HEK293T (cell line): ENCODE results near the gene CNP.
"Not testable (repeated sequence)": the region's sequence is repeated elsewhere in the genome, so short reads cannot be mapped to it uniquely, and the experiment has no call there.

ENCODE experiments used
- CTCF ChIA-PET: fragments of 350-600 bp; formaldehyde crosslinking; extraction: SDS; loops from one replicate; lab custom pipeline; 2021; ENCODE audit warnings: antibody characterized with exemption, inconsistent platforms; lab: Yijun Ruan, JAX
- POLR2A ChIA-PET: fragments of 350-600 bp; formaldehyde crosslinking; extraction: SDS; loops from one replicate; lab custom pipeline; 2020; ENCODE audit warnings: antibody characterized with exemption, inconsistent platforms; lab: Yijun Ruan, JAX
- DNase-seq: peaks from one replicate; pipeline ENCODE4 v3.0.0; 2012; ENCODE audit warnings: mixed read lengths; ENCODE audit errors: extremely low spot score
- ARNT ChIP-seq: fragments of 450-650 bp; IDR thresholded peaks from 2 replicates; pipeline ENCODE4 v1.6.1; 2017; ENCODE audit warnings: mild to moderate bottlenecking
- BHLHE40 ChIP-seq: fragments of 450-650 bp; IDR thresholded peaks from 2 replicates; pipeline ENCODE4 v1.6.1; 2016; ENCODE audit warnings: mild to moderate bottlenecking, moderate library complexity, borderline replicate concordance
- CTBP1 ChIP-seq: fragments of 450-650 bp; IDR thresholded peaks from 2 replicates; pipeline ENCODE4 v1.6.1; 2016; ENCODE audit warnings: borderline replicate concordance
- ELF4 ChIP-seq: fragments of 450-650 bp; IDR thresholded peaks from 2 replicates; pipeline ENCODE4 v1.6.1; 2017; ENCODE audit warnings: antibody characterized with exemption
- FOXA1 ChIP-seq: fragments of 450-650 bp; IDR thresholded peaks from 2 replicates; pipeline ENCODE4 v1.6.1; 2016; ENCODE audit warnings: mild to moderate bottlenecking
- FOXK2 ChIP-seq: fragments of 450-650 bp; IDR thresholded peaks from 2 replicates; pipeline ENCODE4 v1.6.1; 2016; ENCODE audit warnings: mild to moderate bottlenecking
- FOXM1 ChIP-seq: fragments of 450-650 bp; IDR thresholded peaks from 2 replicates; pipeline ENCODE4 v1.6.1; 2017; ENCODE audit warnings: mild to moderate bottlenecking, borderline replicate concordance
- HDGF ChIP-seq: fragments of 450-650 bp; IDR thresholded peaks from 2 replicates; pipeline ENCODE4 v1.6.1; 2017; ENCODE audit warnings: antibody characterized with exemption, borderline replicate concordance
- L3MBTL2 ChIP-seq: fragments of 450-650 bp; conservative IDR thresholded peaks from 2 replicates; pipeline ENCODE4 v1.6.1; 2016; ENCODE audit warnings: mild to moderate bottlenecking
- LEF1 ChIP-seq: fragments of 450-650 bp; IDR thresholded peaks from 2 replicates; pipeline ENCODE4 v1.6.1; 2017; ENCODE audit warnings: mild to moderate bottlenecking, borderline replicate concordance
- NFRKB ChIP-seq: fragments of 450-650 bp; IDR thresholded peaks from 2 replicates; pipeline ENCODE4 v1.6.1; 2016; ENCODE audit warnings: mild to moderate bottlenecking, moderate library complexity
- SP1 ChIP-seq: fragments of 450-650 bp; IDR thresholded peaks from 2 replicates; pipeline ENCODE4 v1.6.1; 2017
- SUZ12 ChIP-seq: fragments of 450-650 bp; IDR thresholded peaks from 2 replicates; pipeline ENCODE4 v1.6.1; 2016; ENCODE audit warnings: mild to moderate bottlenecking
- TARDBP ChIP-seq: fragments of 450-650 bp; IDR thresholded peaks from 2 replicates; pipeline ENCODE4 v1.6.1; 2016
- ZNF384 ChIP-seq: fragments of 450-650 bp; IDR thresholded peaks from 2 replicates; pipeline ENCODE4 v1.6.1; 2016
- TF ChIP-seq, protein P1 (sequence below): fragments of 450-650 bp; IDR thresholded peaks from 2 replicates; pipeline ENCODE4 v1.6.1; 2016

Gene CNP

DNA sequence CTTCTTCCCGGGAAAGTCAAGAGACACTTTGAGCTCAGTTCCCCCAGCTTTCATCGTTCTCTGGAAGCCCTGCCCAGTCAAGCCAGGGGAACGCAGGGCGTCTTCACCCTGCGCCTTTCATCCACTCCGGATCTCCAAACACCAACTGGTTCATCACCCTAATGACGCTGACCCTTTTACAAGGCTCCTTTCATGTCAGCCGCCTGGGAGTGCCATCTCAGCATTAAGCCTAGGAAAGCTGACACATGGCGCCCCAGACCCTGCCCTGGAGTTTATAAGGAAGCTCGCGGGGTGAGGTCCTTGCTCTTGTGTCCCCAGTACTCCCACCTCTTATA, 51.2 kb downstream of the CNP start:
- no peak for DNase-seq
- TF ChIP-seq, protein P1, sequence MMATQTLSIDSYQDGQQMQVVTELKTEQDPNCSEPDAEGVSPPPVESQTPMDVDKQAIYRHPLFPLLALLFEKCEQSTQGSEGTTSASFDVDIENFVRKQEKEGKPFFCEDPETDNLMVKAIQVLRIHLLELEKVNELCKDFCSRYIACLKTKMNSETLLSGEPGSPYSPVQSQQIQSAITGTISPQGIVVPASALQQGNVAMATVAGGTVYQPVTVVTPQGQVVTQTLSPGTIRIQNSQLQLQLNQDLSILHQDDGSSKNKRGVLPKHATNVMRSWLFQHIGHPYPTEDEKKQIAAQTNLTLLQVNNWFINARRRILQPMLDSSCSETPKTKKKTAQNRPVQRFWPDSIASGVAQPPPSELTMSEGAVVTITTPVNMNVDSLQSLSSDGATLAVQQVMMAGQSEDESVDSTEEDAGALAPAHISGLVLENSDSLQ: no peak
- TF ChIP-seq NFRKB (no peak), SP1 (no peak)
- CTCF ChIA-PET: interaction anchor here (0.5 to 2.2 kb wide), 6 partner anchors 11 to 239 kb away, joined by 3 to 9 read pairs (median 4); partner anchors contain the start of genes C17orf113 and CNP
- POLR2A ChIA-PET: interaction anchor here (0.7 to 6.9 kb wide), 51 partner anchors 9 to 660 kb away, joined by 3 to 117 read pairs (median 5); partner anchors contain the start of genes ACLY, CAVIN1, CNP and DHX58

DNA sequence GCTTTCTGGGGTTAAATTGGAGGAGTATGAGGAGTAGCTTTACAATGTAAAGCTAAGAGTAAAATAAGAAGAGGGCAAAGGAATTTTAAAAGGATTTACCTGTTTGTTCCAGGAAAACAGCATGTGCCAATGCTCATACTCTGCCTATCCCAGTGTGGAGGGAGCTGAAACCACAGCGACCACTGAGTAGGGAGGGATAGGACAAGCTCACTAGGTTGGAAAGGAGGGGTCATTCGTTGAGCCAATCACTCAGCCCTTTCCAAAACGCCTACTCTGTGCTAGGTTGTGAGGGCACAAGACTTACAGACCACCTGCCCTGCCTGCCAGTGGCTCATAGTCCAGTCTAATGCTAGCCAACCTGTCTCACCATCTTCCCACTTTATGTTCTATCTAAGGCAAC, 51.7 kb downstream of the CNP start:
- ChIA-PET CTCF (interaction anchor here (0.5 to 2.2 kb wide), 7 partner anchors 10 to 240 kb away, joined by 3 to 9 read pairs (median 4); partner anchors contain the start of genes C17orf113 and CNP), POLR2A (interaction anchor here (0.7 to 6.9 kb wide), 34 partner anchors 9 to 405 kb away, joined by 3 to 117 read pairs (median 6); partner anchors contain the start of genes ACLY, CAVIN1, CNP and DHX58)
- no peak for DNase-seq
- no peak for TF ChIP-seq LEF1
- no peak for TF ChIP-seq SP1
- TF ChIP-seq L3MBTL2: no peak
- no peak for TF ChIP-seq CTBP1
- no peak for TF ChIP-seq FOXA1
- TF ChIP-seq ARNT: no peak
- TF ChIP-seq SUZ12: no peak
- no peak for TF ChIP-seq TARDBP
- no peak for TF ChIP-seq HDGF
- TF ChIP-seq, protein P1: no peak

DNA sequence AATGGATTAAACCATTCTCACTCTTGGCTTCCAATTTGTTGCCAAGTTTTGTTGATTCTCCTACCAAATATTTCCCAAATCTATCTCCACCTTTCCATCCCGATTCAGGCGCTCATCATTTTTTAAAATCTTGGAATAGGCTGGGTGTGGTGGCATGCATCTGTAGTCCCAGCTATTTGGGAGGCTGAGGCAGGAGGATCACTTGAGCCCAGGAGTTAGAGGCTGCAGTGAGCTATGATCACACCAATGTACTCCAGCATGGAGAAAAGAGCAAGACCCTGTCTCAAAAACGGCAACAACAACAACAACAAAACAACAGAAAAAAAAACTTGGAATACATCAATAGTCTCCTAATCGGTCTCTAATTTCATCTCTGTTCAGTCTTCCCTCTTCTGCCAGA, 52.4 kb downstream of the CNP start:
- POLR2A ChIA-PET: interaction anchor here (0.7 to 6.9 kb wide), 21 partner anchors 8 to 287 kb away, joined by 3 to 117 read pairs (median 7); partner anchors contain the start of genes ACLY, CNP, DHX58 and KAT2A
- no peak for TF ChIP-seq BHLHE40
- TF ChIP-seq FOXA1: no peak
- TF ChIP-seq ARNT: no peak
- TF ChIP-seq NFRKB: no peak
- TF ChIP-seq L3MBTL2: no peak
- no peak for TF ChIP-seq FOXK2
- no peak for TF ChIP-seq HDGF
- TF ChIP-seq LEF1: no peak
- no peak for TF ChIP-seq TARDBP
- no peak for TF ChIP-seq FOXM1
- no peak for DNase-seq
- CTCF ChIA-PET: interaction anchor here (1.1 to 2.2 kb wide), 3 partner anchors 26 to 73 kb away, joined by 3 to 9 read pairs (median 4); partner anchors contain the start of gene CNP

DNA sequence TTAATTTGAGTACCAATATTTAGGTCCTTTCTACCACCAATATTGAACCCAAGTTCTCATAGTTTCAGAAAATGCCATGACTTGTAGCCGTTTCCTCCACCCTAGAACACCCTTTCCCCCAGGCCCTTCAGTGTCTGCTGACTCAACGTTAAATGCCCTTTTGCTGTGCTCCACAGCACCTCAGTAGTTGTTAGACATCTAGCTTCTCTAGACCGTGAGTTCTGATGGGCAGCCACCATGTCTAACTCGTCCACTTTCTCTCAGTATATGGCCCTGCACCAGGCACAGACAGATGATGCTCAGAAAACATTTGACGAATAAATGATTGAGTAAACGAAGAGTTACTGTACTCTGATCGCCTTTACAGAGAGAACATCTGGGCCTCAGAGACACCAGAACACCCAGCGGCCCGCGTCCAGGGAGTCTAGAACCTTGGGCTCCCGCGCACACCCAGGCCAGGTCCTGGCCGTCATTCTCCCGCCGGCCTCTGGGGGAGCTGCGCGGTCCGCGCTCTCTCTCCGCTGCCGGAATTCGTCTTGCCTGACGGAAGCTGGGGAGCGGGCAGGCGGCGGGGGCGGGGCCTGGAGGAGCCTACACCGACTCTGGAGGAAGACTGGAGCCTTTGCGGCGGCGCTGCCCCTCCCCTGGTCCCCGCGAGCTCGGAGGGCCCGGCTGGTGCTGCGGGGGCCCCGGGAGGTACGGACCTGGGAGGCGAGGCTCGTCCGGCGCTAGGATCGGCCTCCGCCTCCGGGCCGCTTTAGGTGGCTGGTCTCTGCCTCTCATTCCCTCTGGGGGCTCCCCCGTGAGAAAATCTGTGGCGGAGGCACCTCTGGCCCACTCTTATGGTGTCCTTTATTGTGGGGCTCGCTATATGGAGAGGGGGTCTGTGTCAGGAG, 53.2 kb downstream of the CNP start, which contains the start of gene NKIRAS2:
NKIRAS2 (plus strand) TSS at position 582 of the 896 bp plus-strand sequence. CDS start 1,488 bp downstream, outside the sequence.
- POLR2A ChIA-PET: interaction anchor here (0.6 to 6.9 kb wide), 27 partner anchors 9 to 548 kb away, joined by 3 to 117 read pairs (median 4); partner anchors contain the start of genes ACLY, CNP, GHDC and KAT2A
- TF ChIP-seq BHLHE40 (no peak), ARNT (0 out of 2 replicates have a peak, but pooled peaks have one; percentile 36)
- CTCF ChIA-PET: interaction anchor here (0.6 to 2.0 kb wide), 10 partner anchors 12 to 256 kb away, joined by 3 to 10 read pairs (median 4); no protein-coding TSS in a partner anchor
- peak; percentile 89 for DNase-seq

DNA sequence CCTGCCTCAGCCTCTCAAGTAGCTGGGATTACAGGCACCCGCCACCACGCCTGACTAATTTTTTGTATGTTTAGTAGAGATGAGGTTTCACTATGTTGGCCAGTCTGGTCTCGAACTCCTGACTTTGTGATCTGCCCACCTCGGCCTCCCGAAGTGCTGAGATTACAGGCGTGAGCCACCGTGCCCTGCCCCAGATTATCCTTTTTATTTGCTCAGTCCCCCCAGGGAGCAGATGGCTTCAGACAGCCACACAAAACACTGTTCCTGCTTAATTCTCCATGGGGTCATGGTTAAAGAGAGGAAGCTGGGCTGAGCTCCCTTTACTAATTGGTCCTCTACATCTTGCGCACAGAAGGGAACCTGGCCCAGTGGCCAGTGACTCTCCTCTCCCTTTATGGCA, 54.2 kb downstream of the CNP start:
- CTCF ChIA-PET: interaction anchor here (0.5 to 2.0 kb wide), 4 partner anchors 57 to 169 kb away, joined by 3 to 10 read pairs (median 3); no protein-coding TSS in a partner anchor
- POLR2A ChIA-PET: interaction anchor here (1.1 to 6.9 kb wide), 11 partner anchors 8 to 100 kb away, joined by 3 to 117 read pairs (median 7); partner anchors contain the start of genes CNP, KAT2A and ZNF385C
- not testable (repeated sequence) for DNase-seq

DNA sequence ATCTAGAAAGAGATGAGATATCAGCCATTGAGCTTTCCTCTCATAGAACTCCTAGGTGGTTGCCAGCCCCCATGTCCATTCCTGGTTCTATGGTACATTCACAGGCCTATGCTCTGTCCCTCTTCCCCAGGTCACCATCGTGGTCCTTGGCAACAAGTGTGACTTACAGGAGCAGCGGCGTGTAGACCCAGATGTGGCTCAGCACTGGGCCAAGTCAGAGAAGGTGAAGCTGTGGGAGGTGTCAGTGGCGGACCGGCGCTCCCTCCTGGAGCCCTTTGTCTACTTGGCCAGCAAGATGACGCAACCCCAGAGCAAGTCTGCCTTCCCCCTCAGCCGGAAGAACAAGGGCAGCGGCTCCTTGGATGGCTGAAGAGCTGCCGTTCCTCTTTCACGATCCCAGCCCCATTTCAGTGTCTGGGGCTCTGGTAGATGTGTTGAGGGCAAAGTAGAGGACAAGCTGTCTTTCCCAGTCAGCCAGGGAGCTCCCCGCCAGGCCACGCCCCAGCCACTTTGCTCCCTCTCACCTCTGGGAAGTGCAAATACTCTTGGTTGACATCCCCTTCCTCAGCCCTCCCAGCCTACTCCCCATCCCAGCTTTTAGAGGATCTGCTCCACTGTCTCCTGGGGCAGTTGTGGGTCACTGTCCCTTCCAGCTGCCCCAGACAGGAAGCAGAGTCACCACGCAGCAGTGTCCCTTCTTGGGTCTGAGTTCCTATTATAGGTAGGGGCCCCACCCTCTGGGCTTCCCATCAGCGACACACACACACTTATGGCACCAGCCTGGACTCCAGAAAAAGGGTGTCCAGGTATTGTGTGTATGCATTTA, 57.1 kb downstream of the CNP start:
- ChIA-PET POLR2A (interaction anchor here (2.1 to 2.6 kb wide), 2 partner anchors 57 to 96 kb away, joined by 8 to 11 read pairs; partner anchors contain the start of gene CNP), CTCF (no interaction called here)
- TF ChIP-seq ARNT: no peak
- no peak for TF ChIP-seq ELF4
- no peak for TF ChIP-seq CTBP1
- no peak for TF ChIP-seq BHLHE40
- TF ChIP-seq ZNF384: no peak
- TF ChIP-seq NFRKB: no peak
- TF ChIP-seq TARDBP: no peak
- no peak for TF ChIP-seq SP1
- no peak for TF ChIP-seq FOXM1
- TF ChIP-seq FOXK2: no peak
- TF ChIP-seq SUZ12: no peak
- DNase-seq: no peak
